NOMO-1 treated with DMSO at 0.1 percent for 48 hours (cell line): ENCODE data around the gene HDAC5.
A peak's percentile ranks its signal among the peaks of the same experiment; 100 is the strongest.

Experiments
- DNase-seq: peaks from one replicate; lab custom pipeline; 2025; ENCODE audit not compliant: unreplicated experiment; lab: John Stamatoyannopoulos, UW

HDAC5 gene

GRCh38 chr17:44091200-44091997 lies 32.0 kb downstream of the HDAC5 start:
- no peak for DNase-seq

GRCh38 chr17:44088254-44088653 lies 35.2 kb downstream of the HDAC5 start:
- DNase-seq: no peak

GRCh38 chr17:44087319-44087718 lies 36.1 kb downstream of the HDAC5 start:
- no peak for DNase-seq

DNA sequence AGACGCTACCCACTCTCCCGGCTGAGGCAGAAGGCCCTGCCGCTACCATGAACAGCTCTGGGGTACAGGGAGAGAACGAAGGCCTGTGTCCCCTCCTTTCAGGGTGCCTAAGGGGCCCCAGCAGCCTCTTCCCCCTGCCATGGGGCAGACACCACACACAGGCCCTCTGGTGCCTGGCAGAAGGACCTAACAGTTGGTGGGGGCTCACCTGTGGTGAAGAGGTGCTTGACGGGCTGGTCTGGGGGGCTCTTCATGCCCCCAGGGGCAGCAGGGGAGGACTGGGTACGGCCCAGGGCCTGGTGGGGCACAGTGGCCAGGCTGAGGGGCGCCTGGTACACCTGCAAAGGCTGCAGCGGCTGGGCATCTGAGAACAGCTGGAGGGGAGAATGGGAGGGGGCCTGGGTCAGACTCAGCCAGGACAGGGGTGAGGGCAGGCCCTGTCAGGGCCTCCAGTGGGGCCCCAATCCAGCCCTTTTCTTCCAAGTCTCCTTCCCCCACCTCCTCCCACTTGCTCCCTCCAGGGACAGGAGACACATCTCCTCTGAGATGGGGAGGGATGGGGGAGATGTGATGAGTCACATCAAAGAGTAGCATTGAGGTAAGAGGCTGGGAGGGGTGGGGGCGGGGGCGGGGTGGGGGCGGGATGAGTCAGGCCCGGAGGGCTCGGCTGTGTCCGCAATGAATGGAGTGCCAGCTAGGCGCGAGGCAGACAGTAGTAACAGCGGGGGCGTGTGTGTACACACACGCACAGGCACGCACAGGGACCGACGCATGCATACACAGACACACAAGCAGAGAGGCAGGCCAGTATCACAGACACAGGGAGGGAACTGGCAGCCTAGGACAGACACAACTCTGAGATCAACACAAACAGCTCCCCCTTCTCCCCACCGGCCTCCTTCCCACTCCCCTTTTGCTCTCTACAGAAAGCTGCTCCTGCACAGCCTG lies 36.8 kb downstream of the HDAC5 start:
- DNase-seq: no peak

GRCh38 chr17:44085908-44086307 lies 37.5 kb downstream of the HDAC5 start:
- DNase-seq: no peak

GRCh38 chr17:44084921-44085320 lies 38.5 kb downstream of the HDAC5 start:
- no peak for DNase-seq

GRCh38 chr17:44084131-44084538 lies 39.3 kb downstream of the HDAC5 start:
- no peak for DNase-seq

DNA sequence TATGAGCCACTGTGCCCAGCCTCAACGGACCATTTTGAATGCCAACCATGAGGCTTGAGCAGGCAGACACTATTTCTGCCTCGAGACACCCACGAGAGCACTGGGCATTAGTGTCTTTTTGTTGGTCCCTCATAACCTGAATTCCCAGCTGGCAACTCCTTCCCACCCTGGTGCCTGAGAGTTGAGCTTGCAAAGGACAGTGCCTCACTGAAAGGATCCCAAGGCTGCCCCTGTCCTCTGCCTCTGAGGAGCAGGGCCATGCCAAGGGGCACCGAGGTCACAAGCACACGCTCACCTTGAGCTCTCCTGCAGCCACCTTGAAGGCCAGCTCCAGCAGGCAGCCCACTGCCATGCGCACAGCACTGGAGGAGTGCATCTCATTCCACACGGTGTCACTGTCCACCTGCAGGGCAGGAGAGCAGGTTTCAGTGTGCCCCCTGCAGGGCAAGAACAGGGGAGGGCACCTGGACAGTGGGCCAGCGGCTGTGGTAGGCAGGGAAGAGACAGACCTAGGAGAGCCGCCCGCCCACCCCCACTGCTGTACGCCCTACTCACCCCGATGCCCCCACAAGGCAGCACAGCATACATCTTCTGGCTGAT lies 40.1 kb downstream of the HDAC5 start:
- no peak for DNase-seq

DNA sequence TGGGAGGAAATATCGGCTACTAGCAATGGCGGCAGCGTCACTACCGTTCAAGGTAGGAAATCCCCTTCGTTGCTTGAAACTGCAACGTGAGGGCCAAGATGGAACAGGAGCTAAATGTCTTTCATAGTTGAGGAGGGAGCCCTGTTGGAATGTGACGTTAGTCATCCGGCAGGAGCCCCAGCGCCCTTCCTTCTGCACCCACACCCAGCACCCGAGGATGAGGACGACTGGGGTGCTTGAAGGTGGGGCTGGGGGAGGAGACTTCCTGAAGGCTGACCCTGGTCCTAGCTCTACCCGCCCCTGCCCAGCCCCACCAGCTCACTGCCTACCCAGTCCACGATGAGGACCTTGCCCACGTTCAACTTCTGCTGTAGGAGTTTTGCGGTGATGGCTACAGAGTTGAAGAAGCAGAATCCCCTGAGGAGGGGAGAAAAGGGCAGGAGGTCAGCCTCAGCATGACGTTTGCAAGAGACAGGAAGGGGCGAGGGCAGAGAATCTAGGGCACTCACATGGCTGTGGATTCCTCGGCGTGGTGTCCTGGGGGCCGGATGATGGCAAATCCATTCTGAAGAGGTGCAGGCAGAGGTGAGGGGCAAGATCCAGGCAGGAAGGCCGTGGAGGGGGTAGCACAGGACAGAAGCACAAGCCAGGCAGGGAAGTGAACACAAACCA lies 41.0 kb downstream of the HDAC5 start:
- DNase-seq: no peak

DNA sequence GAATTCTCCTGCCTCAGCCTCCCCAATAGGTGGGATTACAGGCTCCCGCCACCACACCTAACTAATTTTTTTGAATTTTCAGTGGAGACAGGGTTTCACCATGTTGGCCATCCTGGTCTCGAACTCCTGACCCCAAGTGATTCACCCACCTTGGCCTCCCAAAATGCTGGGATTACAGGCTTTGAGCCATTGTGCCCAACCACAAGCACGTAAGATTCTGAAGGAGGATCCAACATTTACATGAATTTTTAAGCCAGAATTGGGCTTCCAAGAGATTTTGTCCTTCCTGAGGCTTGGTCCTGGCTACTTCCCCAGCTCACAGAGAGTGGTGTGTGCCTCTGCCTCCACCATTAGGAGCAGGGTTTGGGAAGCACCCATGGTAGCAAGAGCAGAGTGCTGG lies 41.8 kb downstream of the HDAC5 start:
- DNase-seq: no peak

- no peak for DNase-seq
Measured at GRCh38 chr17:44079877-44080821, 43.3 kb downstream of the HDAC5 start.

- DNase-seq: no peak
Measured at GRCh38 chr17:44078412-44078811, 45.0 kb downstream of the HDAC5 start.

- DNase-seq: peak; percentile 73
Measured at GRCh38 chr17:44077595-44077909, 45.9 kb downstream of the HDAC5 start.

DNA sequence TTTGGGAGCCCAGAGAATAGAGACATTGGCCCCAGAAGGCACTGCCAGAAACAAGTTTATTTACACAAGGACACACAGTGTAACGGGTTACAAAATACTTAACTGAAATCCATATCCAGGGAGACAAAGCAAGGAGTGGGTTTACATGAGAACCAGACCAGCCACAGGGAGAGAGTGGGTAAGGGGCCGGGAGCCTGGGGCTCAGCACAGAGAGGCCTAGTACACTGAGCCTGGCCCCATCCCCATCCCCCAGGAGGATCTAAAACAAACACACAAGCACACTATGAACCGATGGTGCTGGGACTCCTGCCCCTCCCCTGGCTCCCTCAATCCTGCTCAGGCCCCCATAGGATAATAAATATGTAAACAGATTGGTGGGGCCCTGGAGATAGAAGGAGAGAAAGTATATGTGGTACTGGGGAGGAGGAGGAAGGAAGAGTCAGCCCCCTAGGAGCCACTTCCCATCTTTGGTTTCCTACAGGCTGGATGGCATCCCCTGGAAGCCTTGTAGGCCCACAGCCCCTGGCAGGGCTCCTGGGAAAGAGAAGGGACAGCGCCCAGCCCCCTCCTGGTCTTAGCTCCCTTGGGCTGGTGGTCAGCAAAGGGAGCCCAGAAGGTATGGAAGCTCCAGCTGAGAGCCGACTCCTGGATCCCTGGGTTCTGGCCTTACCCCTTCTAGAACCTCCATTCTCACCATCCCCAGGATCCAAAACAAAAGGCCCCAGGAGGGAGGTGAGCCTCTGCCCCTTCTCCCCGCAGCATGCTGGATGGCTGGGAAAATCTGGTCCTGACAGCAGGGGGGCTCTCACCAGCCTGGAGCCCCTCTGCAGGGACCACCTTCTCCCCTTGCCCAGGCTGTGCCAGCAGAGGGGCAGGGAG lies 46.5 kb downstream of the HDAC5 start:
- no peak for DNase-seq

GRCh38 chr17:44075598-44076293 lies 47.7 kb downstream of the HDAC5 start:
- DNase-seq: no peak

DNA sequence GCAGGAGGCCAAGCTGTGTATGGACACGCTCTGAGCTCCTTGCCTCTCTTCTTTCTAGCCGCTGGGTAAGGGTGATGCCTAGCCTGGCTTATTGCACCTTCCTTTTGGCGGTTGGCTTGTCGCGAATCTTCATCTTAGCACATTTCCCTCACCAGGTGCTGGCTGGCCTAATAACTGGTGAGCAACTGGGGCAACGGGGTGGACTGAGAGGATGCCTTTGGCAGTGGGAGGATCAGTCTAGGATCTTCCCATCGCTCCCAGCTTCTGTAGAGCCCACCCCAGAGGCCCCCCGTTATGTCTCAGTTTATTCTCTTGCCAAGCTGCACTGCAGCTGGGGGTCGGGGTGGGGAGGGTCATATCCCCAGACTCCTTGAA lies 48.5 kb downstream of the HDAC5 start:
- no peak for DNase-seq

GRCh38 chr17:44074231-44074910 lies 49.1 kb downstream of the HDAC5 start:
- no peak for DNase-seq

DNA sequence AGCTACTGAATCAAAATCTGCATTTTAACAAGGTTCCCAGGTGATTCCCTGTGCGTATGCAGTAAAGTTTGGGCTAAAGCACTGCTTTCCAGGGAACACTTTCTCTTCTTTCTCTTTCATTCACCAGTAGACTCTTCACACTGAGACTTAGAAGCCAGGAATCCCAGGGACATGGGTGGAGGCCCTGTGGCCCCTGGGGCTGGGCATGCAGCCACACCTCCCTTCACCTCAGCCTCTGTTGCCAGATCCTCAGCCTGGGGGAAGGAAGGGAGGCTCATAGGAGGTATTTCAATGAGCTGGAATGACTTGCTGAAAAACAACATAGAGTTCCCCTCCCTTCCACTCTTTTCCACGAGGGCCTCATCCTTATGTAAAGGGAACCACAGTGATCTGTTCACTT lies 51.7 kb downstream of the HDAC5 start:
- DNase-seq: peak; percentile 6
